OCI-LY7 (cell line): ENCODE results near the gene SLC38A9. TPM values are rescaled to one million over a fixed set of nuclear protein-coding genes. Genes with fewer than 3 reads are reported as not detected.

ENCODE experiments used
- BruUV-seq: library from RNA; stranded (reverse); fragments of 400-500 nt; replicated peaks from 2 replicates; lab custom pipeline; 2021; lab: Mats Ljungman, UMichigan
- CTCF ChIA-PET: fragments of 300-600 bp; sonication (Branson Sonifier 250); formaldehyde crosslinking; loops from one replicate; lab custom pipeline; 2022; ENCODE audit warnings: antibody characterized with exemption; ENCODE audit not compliant: unreplicated experiment; lab: Charles Lee
- POLR2A ChIA-PET: fragments of 300-600 bp; sonication (Branson Sonifier 250); formaldehyde crosslinking; loops from one replicate; lab custom pipeline; 2022; ENCODE audit warnings: antibody characterized with exemption; lab: Charles Lee
- DNase-seq: peaks from one replicate; pipeline ENCODE4 v3.0.0-alpha.2; 2015; ENCODE audit warnings: low spot score
- H2AFZ ChIP-seq: fragments of 200-600 bp; sonication (generic), shearing (Covaris generic); 2 replicates; pipeline ENCODE4 v1.6.1; 2014; ENCODE audit warnings: mild to moderate bottlenecking, antibody characterized with exemption, low read length, moderate library complexity
- H3K27ac ChIP-seq: fragments of 200-600 bp; sonication (generic); 2 replicates; pipeline ENCODE4 v1.5.1; 2014; ENCODE audit warnings: mixed run types, low read depth, mild to moderate bottlenecking, moderate library complexity, low read length, inconsistent platforms; ENCODE audit not compliant: poor library complexity, severe bottlenecking
- H3K36me3 ChIP-seq: fragments of 200-600 bp; sonication (generic); 2 replicates; pipeline ENCODE4 v1.6.1; 2014; ENCODE audit warnings: mild to moderate bottlenecking, antibody characterized with exemption, low read length, moderate library complexity, mixed read lengths; ENCODE audit not compliant: insufficient read depth
- H3K4me1 ChIP-seq: fragments of 200-600 bp; sonication (generic); 2 replicates; pipeline ENCODE4 v1.5.1; 2014; ENCODE audit warnings: mild to moderate bottlenecking, low read length; ENCODE audit not compliant: insufficient read depth, poor library complexity, severe bottlenecking
- H3K4me2 ChIP-seq: fragments of 200-600 bp; sonication (generic); 2 replicates; pipeline ENCODE4 v1.6.1; 2014; ENCODE audit warnings: mild to moderate bottlenecking, low read length
- H3K4me3 ChIP-seq: fragments of 200-600 bp; sonication (generic); 2 replicates; pipeline ENCODE4 v1.5.1; 2014; ENCODE audit warnings: mild to moderate bottlenecking, low read depth, low read length; ENCODE audit not compliant: poor library complexity, severe bottlenecking
- H3K79me2 ChIP-seq: fragments of 200-600 bp; sonication (generic); 2 replicates; pipeline ENCODE4 v1.6.1; 2016; ENCODE audit warnings: low read depth, mild to moderate bottlenecking, low read length, moderate library complexity, mixed read lengths; ENCODE audit not compliant: insufficient read depth
- H3K9me2 ChIP-seq: fragments of 200-600 bp; sonication (generic); 2 replicates; pipeline ENCODE4 v1.6.1; 2016; ENCODE audit warnings: mild to moderate bottlenecking, low read length, mixed read lengths; ENCODE audit not compliant: insufficient read depth
- H3K9me3 ChIP-seq: fragments of 200-600 bp; sonication (generic); 2 replicates; pipeline ENCODE4 v1.6.1; 2014; ENCODE audit warnings: mild to moderate bottlenecking, mixed run types, low read length, mixed read lengths
- H4K20me1 ChIP-seq: fragments of 200-600 bp; sonication (generic); 2 replicates; pipeline ENCODE4 v1.6.1; 2014; ENCODE audit warnings: mild to moderate bottlenecking, antibody characterized with exemption, low read length, moderate library complexity, mixed read lengths; ENCODE audit not compliant: insufficient read depth
- CTCF ChIP-seq: fragments of 200-600 bp; sonication (generic); conservative IDR thresholded peaks from 2 replicates; pipeline ENCODE4 v1.5.1; 2014; ENCODE audit warnings: mild to moderate bottlenecking, antibody characterized with exemption, low read length, moderate library complexity, mixed read lengths
- EZH2phosphoT487 ChIP-seq: fragments of 200-600 bp; sonication (generic); IDR thresholded peaks from 2 replicates; pipeline ENCODE4 v1.6.1; 2018; ENCODE audit warnings: low read depth, borderline replicate concordance, mild to moderate bottlenecking, mixed run types, antibody characterized with exemption, low read length, moderate library complexity, mixed read lengths
- intact Hi-C: fragments of 100-400 bp; cut with micrococcal nuclease; formaldehyde crosslinking; loops from one replicate; pipeline ENCODE4 v1.10.0; 2022; ENCODE audit not compliant: unreplicated experiment
- total RNA-seq, 2 experiments: library from RNA; depleted of rRNA in 1 of 2; stranded (reverse); fragments of >200 nt in 1 of 2; shearing (Covaris generic) in 1 of 2; gene quantifications; 2 replicates each; pipeline ENCODE4 v1.2.3, GENCODE V29; 2014 to 2022

The SLC38A9 gene
- total RNA-seq, 2 experiments from 2014 or later = 20.1 to 27.7 TPM

- ChIA-PET POLR2A (interaction anchor here (0.9 to 1.4 kb wide), 2 partner anchors 30 to 64 kb away, joined by 3 to 5 read pairs; no protein-coding TSS in a partner anchor), CTCF (no interaction called here)
- BruUV-seq = no TSS peak
- Histone ChIP-seq H3K4me1 (peaks cover 13% of the 10 kb centered on the region), H3K9me3 (no peaks in the 10 kb centered on the region), H3K9me2 (no peaks in the 10 kb centered on the region), H3K27ac (no peak overlapping the region), H3K36me3 (no peaks in the 10 kb centered on the region), H4K20me1 (no peaks in the 10 kb centered on the region), H3K4me3 (no peak overlapping the region), H2AFZ (no peak overlapping the region), H3K4me2 (no peak overlapping the region), H3K79me2 (no peaks in the 10 kb centered on the region)
- DNase-seq = no peak
- no peak for TF ChIP-seq EZH2phosphoT487
- TF ChIP-seq CTCF = no peak
- intact Hi-C loops = no loop called here
Observed at GRCh38 chr5:55599148-55600050, 112.7 kb downstream of the SLC38A9 start.

GRCh38 chr5:55597014-55597981 is 114.8 kb downstream of the SLC38A9 start:
- no TSS peak for BruUV-seq

More at GRCh38 chr5:55597014-55597981, 114.8 kb downstream of the SLC38A9 start:
- no peak overlapping the region for H3K27ac ChIP-seq
- no peaks in the 10 kb centered on the region for H3K9me3 ChIP-seq
- ChIA-PET POLR2A (interaction anchor here (0.6 to 1.1 kb wide), 8 partner anchors 10 to 1291 kb away, joined by 3 to 4 read pairs (median 3); no protein-coding TSS in a partner anchor), CTCF (no interaction called here)
- intact Hi-C loops = no loop called here
- H4K20me1 ChIP-seq = no peaks in the 10 kb centered on the region
- no peak overlapping the region for H3K4me3 ChIP-seq
- no peaks in the 10 kb centered on the region for H3K36me3 ChIP-seq
- no peak overlapping the region for H2AFZ ChIP-seq
- TF ChIP-seq EZH2phosphoT487 (no peak), CTCF (no peak)
- DNase-seq = no peak
- peaks cover 13% of the 10 kb centered on the region for H3K4me1 ChIP-seq
- H3K79me2 ChIP-seq = no peaks in the 10 kb centered on the region
- no peaks in the 10 kb centered on the region for H3K9me2 ChIP-seq
- H3K4me2 ChIP-seq = no peak overlapping the region
